ENCODE measurements around the gene KHSRP.

KHSRP gene

DNA sequence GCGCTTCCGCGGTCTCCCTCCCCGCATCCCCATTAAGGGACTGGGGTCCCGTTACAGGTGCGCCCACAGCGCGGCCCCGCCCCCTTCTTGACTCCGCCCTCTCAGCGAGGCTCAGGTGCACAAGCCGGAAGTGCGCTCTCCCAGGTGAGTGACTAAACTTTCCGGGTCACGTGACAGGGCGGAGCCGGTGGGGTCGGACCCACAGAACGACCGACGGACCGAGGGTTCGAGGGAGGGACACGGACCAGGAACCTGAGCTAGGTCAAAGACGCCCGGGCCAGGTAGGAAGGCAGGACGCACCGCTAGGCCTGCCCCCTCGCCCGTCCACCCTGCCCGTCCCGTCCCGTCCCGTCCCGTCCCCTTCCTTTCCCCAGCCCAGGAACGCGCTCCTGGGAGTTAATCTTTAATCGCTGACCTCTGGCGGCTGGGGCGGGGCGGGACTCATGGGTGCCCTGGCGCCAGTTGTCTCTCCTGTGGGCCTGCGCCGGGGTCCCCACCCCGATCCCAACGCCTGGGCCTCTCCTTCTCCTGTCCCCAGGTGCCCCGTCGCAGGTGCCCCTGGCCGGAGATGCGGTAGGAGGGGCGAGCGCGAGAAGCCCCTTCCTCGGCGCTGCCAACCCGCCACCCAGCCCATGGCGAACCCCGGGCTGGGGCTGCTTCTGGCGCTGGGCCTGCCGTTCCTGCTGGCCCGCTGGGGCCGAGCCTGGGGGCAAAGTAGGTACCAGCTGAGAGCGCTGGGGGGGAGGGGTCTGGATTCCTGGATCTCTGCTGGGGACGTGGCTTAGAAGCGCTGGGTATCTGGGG is 39.7 kb upstream of the KHSRP start, which contains the start of gene CRB3:
Gene CRB3, plus strand, starts transcription at position 202 of the 804 bp plus-strand sequence. Its CDS starts 431 bp downstream, at position 633.
- no peak within 1 kb of the TSS for H3K4me3 ChIP-seq (ENCODE audit: low read depth, low read length, poor library complexity, severe bottlenecking)
- no peak within 1 kb of the TSS for H2AFZ ChIP-seq (ENCODE audit: low read length)
- H3K9me3 ChIP-seq (ENCODE audit: low read length) = no peaks in the 10 kb centered on the region
- H3K9me2 ChIP-seq (ENCODE audit: low read depth, low read length) = no peaks in the 10 kb centered on the region
- 0 out of 2 replicates have a peak, but pooled peaks cover 5% of the 10 kb centered on the region for H3K27me3 ChIP-seq (ENCODE audit: insufficient read depth, low read length)
- H3K36me3 ChIP-seq (ENCODE audit: insufficient read depth, low read length) = no peaks in the 10 kb centered on the region
- H4K20me1 ChIP-seq (ENCODE audit: insufficient read depth, low read length) = no peaks in the 10 kb centered on the region
- no peaks in the 10 kb centered on the region for H3K79me2 ChIP-seq (ENCODE audit: insufficient read depth, low read length)
- TF ChIP-seq, protein P1, sequence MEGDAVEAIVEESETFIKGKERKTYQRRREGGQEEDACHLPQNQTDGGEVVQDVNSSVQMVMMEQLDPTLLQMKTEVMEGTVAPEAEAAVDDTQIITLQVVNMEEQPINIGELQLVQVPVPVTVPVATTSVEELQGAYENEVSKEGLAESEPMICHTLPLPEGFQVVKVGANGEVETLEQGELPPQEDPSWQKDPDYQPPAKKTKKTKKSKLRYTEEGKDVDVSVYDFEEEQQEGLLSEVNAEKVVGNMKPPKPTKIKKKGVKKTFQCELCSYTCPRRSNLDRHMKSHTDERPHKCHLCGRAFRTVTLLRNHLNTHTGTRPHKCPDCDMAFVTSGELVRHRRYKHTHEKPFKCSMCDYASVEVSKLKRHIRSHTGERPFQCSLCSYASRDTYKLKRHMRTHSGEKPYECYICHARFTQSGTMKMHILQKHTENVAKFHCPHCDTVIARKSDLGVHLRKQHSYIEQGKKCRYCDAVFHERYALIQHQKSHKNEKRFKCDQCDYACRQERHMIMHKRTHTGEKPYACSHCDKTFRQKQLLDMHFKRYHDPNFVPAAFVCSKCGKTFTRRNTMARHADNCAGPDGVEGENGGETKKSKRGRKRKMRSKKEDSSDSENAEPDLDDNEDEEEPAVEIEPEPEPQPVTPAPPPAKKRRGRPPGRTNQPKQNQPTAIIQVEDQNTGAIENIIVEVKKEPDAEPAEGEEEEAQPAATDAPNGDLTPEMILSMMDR (IDR thresholded peaks at IDR 0.05; ENCODE audit: low read length) = no peak
- TF ChIP-seq EZH2 (IDR thresholded peaks at IDR 0.05; ENCODE audit: borderline replicate concordance, low read length) = no peak
- H3K4me2 ChIP-seq (ENCODE audit: low read length) = no peak within 1 kb of the TSS
- no peak within 1 kb of the TSS for H3K27ac ChIP-seq (ENCODE audit: low read depth, low read length, poor library complexity, severe bottlenecking)
- H3K4me1 ChIP-seq (ENCODE audit: insufficient read depth, low read length, severe bottlenecking) = no peaks in the 10 kb centered on the region
- H3F3A ChIP-seq (ENCODE audit: insufficient read depth, low read length) = no peaks in the 10 kb centered on the region
- H3K9ac ChIP-seq (ENCODE audit: low read length) = no peak within 1 kb of the TSS

DNA sequence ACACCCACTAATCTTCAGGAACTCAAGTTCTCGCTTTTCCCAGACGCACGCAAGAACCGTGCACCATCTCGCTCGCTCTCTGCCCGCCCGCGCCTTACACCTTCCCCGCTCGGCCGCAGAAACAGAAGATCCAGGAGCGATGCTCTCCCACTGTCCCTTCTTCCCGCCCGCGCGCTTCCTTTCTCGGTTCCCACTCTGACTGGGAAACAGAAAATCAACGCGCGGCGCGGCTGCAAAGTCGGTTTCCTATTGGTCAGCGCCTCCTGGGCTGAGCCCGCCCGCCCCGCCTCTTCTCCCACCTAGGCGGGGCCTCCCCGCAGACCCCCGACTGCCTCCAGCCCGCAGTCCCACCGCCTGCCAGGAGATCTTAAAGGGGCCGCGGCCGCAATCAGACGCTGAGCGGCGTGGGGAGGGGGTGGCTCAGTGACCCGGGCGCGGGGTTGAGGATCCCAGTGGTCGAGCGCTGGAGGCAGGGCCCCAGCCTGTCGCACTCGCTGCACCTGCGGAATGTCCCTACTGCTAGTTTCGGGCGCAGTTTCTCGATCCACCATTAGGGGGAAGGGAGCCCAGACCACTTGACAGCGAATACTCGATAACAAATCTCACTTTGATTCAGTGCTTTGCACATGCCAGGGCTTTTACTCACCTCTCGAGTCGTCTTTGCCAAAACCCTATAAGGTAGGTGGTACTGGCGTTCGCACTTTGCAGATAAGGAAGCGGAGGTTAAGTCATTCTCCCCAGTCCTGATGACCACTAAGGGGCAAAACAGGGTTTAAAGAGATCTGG is 35.7 kb upstream of the KHSRP start:
- H3K9ac ChIP-seq (ENCODE audit: low read length) = peak overlapping the region; percentile 73
- no peak overlapping the region for H2AFZ ChIP-seq (ENCODE audit: low read length)
- H3F3A ChIP-seq (ENCODE audit: insufficient read depth, low read length) = no peaks in the 10 kb centered on the region
- H3K9me2 ChIP-seq (ENCODE audit: low read depth, low read length) = no peaks in the 10 kb centered on the region
- H3K27ac ChIP-seq (ENCODE audit: low read depth, low read length, poor library complexity, severe bottlenecking) = peak overlapping the region; percentile 72
- H4K20me1 ChIP-seq (ENCODE audit: insufficient read depth, low read length) = no peaks in the 10 kb centered on the region
- H3K4me1 ChIP-seq (ENCODE audit: insufficient read depth, low read length, severe bottlenecking) = peaks cover 13% of the 10 kb centered on the region
- H3K9me3 ChIP-seq (ENCODE audit: low read length) = no peaks in the 10 kb centered on the region
- H3K36me3 ChIP-seq (ENCODE audit: insufficient read depth, low read length) = peaks cover 25% of the 10 kb centered on the region
- 0 out of 2 replicates have a peak, but pooled peaks cover 5% of the 10 kb centered on the region for H3K27me3 ChIP-seq (ENCODE audit: insufficient read depth, low read length)
- no peaks in the 10 kb centered on the region for H3K79me2 ChIP-seq (ENCODE audit: insufficient read depth, low read length)
- H3K4me3 ChIP-seq (ENCODE audit: low read depth, low read length, poor library complexity, severe bottlenecking) = peak overlapping the region; percentile 71
- TF ChIP-seq EZH2 (IDR thresholded peaks at IDR 0.05; ENCODE audit: borderline replicate concordance, low read length) = no peak
- TF ChIP-seq, protein P1 (IDR thresholded peaks at IDR 0.05; ENCODE audit: low read length) = peak; percentile 74
- H3K4me2 ChIP-seq (ENCODE audit: low read length) = peak overlapping the region; percentile 87

DNA sequence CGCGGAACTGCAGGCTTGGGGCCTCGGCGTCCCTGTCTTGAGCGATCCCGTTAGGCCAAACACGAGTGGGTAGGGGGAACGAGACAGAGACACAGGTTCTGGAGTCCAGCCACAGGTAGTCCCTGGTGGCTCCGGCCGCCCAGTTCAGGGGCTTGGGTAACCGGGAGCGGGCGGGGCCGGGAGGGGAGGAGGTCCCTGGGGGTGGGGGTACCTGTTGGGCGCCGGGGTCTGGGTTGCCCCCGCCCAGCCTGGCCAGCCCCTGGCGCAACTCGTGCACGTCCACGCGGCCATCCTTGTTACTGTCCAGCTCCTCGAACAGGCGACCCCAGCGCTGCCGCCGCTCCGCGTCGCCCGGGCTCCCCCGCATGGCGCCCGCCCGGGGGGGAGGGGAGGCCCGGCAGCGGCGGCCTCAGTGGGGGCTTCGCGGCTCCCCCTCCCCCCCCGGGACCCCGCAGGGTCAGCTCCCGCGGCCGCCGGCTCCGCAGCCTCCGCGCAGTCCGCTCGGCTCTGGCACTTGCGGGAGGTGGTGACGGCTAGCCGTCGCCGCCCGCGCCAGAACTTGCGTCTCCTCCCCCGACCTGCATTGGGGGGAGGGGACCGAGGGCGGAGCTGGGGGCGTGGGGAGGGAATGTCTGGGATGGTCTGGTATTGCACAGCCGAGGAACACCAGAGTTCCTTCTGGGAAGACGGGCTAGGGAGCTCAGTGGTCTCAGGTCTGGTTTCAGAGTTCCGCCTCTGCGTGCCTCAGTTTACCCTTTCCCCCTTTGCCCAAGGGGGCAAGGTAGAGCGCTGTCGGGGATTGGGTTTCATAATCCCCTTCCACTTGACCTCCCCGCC is 34.9 kb upstream of the KHSRP start, which contains the start of gene SLC25A23:
Gene SLC25A23, minus strand, starts transcription at position 531 of the 837 bp plus-strand sequence. Its CDS starts 164 bp downstream, at position 367.
- Histone ChIP-seq H3K9me3 (ENCODE audit: low read length) (peaks cover 6% of the 10 kb centered on the region; the same call in 1 of the 2 replicates), H3K36me3 (ENCODE audit: insufficient read depth, low read length) (peaks cover 33% of the 10 kb centered on the region), H3K4me2 (ENCODE audit: low read length) (peak within 1 kb of the TSS; percentile 87), H3K4me1 (ENCODE audit: insufficient read depth, low read length, severe bottlenecking) (peaks cover 13% of the 10 kb centered on the region), H3K27ac (ENCODE audit: low read depth, low read length, poor library complexity, severe bottlenecking) (peak within 1 kb of the TSS; percentile 72), H3K4me3 (ENCODE audit: low read depth, low read length, poor library complexity, severe bottlenecking) (peak within 1 kb of the TSS; percentile 71), H3K9me2 (ENCODE audit: low read depth, low read length) (no peaks in the 10 kb centered on the region), H3K27me3 (ENCODE audit: insufficient read depth, low read length) (no peaks in the 10 kb centered on the region), H2AFZ (ENCODE audit: low read length) (no peak within 1 kb of the TSS), H4K20me1 (ENCODE audit: insufficient read depth, low read length) (no peaks in the 10 kb centered on the region), H3F3A (ENCODE audit: insufficient read depth, low read length) (no peaks in the 10 kb centered on the region), H3K9ac (ENCODE audit: low read length) (peak within 1 kb of the TSS; percentile 73), H3K79me2 (ENCODE audit: insufficient read depth, low read length) (no peaks in the 10 kb centered on the region)
- TF ChIP-seq, protein P1 (IDR thresholded peaks at IDR 0.05; ENCODE audit: low read length) = no peak
- no peak for TF ChIP-seq EZH2 (IDR thresholded peaks at IDR 0.05; ENCODE audit: borderline replicate concordance, low read length)
